ENCODE measurements around the gene CDR2.

- TF ChIP-seq, protein P1, sequence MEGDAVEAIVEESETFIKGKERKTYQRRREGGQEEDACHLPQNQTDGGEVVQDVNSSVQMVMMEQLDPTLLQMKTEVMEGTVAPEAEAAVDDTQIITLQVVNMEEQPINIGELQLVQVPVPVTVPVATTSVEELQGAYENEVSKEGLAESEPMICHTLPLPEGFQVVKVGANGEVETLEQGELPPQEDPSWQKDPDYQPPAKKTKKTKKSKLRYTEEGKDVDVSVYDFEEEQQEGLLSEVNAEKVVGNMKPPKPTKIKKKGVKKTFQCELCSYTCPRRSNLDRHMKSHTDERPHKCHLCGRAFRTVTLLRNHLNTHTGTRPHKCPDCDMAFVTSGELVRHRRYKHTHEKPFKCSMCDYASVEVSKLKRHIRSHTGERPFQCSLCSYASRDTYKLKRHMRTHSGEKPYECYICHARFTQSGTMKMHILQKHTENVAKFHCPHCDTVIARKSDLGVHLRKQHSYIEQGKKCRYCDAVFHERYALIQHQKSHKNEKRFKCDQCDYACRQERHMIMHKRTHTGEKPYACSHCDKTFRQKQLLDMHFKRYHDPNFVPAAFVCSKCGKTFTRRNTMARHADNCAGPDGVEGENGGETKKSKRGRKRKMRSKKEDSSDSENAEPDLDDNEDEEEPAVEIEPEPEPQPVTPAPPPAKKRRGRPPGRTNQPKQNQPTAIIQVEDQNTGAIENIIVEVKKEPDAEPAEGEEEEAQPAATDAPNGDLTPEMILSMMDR (IDR thresholded peaks at IDR 0.05): peak; percentile 82 to 97 (median 95)
- TF ChIP-seq POLR2A (IDR thresholded peaks at IDR 0.05): no peak
Observed at GRCh38 chr16:22321340-22322001, 52.9 kb downstream of the CDR2 start.

Data from Peyer's patch (tissue), 4 donors.